GM03348 (cell line): Measurements from ENCODE around the gene TBPL1.
"Not testable (repeated sequence)": the region's sequence is repeated elsewhere in the genome, so short reads cannot be mapped to it uniquely, and the experiment has no call there.

Source experiments
- DNase-seq: peaks from one replicate; pipeline ENCODE4 v3.0.0; 2012; ENCODE audit warnings: low spot score

The TBPL1 gene

DNA sequence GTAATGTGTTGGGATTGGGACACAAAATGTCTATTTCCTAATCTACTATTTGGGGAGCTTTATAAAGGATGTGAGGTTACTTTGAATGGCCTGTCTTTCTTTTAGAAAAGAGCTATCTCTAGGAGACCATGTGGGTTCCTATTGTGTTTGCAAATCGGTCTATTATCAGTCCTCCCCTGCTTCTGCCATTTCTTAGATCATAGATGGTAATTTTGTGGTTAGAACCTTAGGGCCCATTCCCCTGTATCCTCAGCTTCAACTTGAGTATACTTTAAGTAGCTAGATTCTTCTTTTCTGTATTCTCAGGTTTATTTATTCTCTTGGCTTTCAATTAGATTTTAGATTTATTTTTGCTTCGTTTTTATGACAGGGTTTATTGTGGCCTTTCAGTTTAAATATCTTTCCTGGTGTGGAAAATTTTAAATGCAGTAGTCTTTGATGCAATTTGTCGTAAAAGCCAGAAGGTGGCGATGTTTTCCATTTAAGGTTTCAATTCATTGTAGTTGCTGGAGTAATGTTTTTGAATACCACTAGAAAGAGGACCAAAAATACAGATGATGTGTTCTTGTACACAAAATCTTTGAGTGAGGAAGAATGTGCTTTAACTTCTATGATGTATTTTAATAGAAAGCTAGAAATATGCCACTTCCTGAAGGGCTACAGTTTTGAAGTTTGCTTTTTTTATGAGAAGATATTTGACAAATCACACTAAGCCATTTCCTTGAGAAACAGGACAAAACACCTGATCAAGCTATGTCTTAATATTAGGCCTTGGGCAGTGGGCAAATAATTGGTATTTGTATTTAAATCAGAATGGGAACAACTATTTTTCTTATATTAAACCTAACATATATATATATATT lies 20.3 kb downstream of the TBPL1 start:
- peak; percentile 64 for DNase-seq

DNA sequence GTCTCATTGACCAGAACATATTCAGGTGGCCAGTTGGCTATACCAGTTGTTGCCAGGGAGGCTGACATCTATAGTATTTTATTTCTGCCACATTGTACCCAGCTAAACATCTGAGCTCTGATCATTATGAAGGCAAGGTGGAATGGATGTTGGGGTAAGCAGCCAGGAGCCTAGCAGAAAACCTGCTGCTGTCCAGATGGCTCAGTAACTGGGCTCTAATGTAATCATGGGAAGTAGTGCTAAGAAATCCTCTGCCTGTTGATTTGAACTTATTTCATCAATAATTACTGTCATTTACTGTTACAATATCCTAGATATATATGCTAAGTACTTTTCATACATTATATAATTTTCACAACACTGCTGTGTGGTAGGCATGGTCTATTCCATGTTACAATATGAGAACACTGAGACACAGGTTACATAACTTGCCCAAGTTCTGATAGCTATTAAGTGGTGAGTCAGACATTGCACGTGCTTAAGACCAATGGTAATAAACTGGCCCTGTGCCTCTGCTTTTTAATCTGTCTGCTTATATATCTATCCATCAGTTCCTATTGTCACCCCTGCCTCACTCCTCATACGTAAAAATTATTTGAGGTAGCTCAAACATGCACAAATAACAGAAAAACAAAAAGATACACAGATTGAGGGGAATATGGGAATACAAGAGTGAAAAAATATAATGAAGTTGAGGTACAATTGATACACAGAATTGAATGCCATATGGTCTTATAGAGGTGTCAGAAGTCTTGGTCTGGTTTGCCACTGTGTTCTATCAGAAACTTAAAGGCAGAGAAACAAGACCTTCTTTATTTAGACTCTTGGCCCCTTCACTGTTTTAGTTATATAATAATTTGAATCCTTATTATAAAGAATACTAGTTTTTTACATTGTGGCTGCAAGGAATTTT lies 25.2 kb downstream of the TBPL1 start:
- peak; percentile 49 for DNase-seq

DNA sequence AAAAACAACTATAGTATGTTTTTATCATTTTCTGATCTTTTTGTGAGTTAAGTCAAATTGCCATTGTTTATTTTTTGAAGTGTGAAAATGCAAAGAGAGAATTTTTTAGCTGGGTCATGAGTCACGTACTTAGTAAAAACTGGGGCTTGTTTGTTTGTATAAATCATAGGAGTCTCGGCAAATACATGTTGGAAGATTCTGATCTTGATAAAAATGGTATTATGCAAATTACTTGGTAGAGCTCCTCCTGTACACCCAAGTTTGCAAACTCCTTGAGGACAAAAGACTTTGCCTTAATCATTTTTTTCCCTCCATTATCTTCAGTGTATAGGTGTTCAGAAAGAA lies 25.8 kb downstream of the TBPL1 start:
- DNase-seq: no peak

DNA sequence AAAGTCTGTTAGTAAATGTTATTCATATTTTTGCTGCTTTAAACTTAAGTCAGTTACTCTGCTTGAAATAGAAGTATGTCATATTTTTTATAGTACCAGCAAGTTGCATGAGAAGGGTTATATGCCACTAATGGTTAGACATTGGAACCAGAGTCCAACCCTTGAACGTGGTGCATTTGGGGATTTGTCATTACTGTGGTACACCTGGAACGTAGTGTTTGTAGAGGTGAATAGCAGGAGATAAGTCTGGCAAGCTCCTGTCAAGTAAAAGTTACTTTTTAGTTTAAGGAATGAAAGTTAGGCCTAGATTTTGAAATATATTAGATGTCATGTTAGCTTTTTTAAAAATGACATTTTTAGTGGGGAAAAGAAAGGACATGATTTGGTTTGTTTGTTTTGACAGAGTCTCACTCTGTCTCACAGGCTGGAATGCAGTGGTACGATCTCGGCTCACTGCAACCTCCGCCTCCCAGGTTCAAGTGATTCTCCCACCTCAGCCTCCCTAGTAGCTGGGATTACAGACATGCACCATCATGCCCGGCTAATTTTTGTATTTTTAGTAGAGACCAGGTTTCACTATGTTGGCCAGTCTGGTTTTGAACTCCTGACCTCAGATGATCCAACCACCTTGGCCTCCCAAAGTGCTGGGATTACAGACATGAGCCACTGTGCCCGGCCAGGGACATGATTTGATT lies 26.4 kb downstream of the TBPL1 start:
- DNase-seq: not testable (repeated sequence)

DNA sequence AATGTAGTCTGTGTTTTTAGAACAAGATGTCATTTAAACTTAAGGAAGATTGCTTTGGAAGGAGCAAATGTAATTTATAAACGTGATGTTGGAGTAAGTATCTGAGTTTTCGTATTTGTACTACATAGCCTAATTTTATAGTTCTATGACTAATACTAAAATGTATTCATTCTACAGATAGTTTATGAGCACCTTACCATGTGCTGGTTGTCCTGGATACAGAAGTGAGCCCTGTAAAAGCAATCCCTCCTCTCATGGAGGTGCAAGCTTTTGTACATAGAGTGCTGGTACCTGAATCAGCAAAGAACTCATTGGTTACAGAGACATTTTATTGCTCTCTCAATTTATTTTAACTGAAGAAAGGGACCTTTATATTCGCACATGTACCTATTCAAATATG lies 27.1 kb downstream of the TBPL1 start:
- DNase-seq: no peak

DNA sequence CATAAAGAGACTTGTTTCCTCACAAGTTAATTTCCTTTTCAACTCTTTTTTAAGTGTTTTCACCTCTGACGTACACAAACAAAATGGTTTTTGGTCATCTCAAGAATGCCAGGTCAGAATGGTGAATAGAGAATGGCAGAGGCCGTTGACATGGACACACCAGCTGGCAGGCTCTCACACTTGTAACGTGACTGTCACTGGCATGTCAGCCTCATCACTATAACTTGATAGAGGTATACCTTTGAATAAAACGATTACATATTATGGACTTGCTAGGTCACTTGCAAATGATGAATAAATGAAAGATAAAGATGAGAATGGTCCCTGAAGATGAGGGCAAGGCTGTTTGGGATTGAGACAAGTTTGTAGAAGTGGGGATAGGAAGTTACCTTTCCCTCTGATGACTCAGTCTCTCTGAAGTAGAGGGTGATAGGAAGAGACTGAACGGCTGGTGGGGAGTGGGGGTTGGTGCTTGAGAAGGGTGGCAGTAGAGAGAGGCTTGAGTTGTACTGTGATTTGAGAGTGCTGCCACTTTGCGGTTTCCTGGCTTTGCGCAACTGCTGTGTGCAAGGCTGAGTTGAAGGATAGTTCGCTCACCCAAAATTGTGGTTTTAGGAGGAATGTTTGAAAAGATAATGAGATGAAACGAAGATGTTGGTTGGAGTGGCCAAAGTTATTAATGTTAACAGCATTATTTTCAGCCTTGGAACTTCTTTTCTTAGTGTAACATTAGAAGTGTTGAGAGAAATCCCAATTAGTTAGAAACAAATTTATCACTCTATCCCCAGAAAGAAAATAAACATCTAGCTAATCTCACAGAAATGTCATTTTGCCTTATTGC lies 30.3 kb downstream of the TBPL1 start:
- DNase-seq: no peak

DNA sequence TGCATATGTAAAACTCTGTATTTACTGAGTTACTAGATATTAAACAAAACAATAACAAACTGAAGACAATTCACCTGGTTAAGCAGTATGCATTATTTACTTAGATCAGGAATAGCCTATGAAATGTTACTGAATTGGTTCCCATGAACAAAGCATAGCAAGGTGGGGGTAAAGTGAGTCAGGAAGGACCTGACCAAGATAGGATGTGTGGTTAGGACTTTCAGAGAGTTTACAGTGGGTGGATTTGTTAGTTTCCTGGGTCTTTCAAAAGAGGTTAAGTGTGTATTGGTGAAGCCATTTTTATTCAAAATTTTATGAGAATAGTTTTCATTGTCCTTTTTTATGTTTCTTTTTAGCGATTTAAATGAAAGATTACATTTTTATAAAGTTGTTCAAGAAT lies 32.9 kb downstream of the TBPL1 start:
- DNase-seq: no peak

DNA sequence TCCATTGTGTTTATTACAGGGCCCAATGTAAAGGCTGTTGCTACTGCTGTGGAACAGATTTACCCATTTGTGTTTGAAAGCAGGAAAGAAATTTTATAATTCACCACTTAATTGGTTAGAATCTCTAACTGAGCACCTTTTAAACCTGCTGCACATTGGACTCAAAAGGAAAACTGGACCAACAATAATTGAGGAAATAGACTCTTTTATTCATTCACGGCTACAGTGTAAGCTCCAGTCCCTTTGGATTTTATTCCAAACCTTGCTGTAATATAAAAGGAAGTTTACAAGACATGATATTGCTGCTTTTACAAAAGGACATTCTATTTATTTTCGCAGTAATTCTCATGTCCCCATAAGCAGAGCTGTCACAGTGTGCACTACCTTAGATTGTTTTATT lies 33.9 kb downstream of the TBPL1 start:
- no peak for DNase-seq

DNA sequence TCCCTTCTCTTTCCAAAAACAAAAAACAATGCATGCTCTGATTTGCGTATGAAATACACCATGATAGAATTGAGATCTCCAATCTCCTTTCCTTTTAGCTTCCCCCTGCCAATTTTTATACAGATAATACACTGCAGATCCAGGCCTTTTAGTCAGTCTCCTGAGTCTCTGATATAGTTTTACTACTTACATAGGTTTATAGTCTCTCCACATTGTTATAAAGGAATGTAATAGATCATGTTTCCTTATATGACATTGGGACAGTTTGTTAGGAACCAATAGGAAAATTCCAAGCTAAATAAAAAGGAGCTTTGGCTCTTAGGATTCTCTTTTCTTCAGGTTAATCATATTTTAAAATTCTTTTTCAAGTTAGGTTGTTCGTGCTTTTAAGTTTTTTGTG lies 36.5 kb downstream of the TBPL1 start:
- no peak for DNase-seq

DNA sequence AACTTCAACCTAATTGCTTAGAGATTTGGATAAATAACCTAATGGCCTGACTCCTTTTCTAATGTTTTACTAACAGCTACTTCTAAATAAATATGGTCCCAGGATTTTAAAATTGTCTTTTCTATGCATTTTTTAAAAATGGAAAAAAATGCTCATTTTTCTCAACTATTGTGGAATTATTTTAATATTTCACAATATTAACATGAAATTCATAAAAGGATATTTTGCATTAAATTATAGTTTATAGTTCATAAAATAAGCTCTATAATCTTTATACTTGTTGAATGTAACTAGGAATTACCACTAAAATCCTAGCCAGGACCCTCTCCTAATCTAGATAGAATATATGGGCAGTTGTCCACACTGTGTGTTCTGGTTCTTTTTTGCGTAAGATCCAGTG lies 37.3 kb downstream of the TBPL1 start:
- no peak for DNase-seq

DNA sequence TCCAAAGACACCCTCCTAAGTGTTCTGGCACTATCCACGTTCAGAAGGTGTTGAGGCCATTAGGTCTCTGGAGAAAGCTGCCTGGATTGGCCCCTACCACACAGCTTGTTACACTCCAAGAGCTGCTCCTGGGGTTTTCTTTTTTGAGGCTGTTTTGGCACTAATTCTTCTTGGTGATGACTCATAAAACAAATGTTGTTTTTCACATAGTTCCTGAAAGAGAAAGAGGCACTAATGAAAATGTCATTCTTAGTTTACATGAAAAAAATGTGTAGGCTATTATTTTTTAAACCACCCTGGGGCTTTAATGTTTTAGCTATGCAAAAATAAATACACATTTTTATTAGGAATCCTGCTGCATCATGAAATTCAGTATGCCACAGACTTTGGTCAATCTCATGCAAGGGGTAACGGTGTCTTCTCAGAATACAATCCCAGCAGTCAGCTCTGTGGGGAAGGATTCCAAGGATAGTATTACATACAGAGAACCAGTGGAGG lies 38.1 kb downstream of the TBPL1 start:
- peak; percentile 52 for DNase-seq

DNA sequence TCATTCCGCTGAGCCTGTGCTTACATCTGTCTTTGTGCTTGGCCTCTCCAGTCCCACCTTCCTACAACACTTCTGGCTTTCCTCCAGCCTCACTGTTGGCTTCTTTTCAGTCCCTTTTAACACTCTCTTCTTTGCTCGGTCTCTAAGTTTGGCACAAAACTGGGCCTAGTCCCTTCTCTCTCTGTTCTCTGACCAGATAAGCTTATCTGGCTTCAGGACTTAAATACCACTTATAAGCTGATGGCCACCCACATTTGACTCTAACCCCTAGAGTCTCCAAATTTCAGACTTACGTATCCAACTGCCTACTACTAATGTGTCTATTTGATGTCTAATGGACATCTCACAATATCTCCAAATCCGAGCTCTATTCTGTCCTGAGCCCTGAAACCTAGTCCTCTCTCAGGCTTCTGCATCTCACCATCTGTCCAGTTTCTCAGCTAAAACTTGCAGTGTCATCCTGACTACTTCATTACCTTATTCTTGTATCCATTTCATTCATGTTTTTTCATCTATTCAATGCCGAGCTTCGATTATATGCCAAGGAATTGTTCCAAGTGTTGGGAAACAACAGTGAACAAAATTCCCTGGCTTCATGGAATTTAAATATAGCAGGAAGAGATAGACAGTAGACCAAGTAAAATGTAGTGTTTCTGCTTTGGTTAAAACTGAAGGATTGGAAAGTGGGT lies 40.1 kb downstream of the TBPL1 start:
- DNase-seq: no peak

DNA sequence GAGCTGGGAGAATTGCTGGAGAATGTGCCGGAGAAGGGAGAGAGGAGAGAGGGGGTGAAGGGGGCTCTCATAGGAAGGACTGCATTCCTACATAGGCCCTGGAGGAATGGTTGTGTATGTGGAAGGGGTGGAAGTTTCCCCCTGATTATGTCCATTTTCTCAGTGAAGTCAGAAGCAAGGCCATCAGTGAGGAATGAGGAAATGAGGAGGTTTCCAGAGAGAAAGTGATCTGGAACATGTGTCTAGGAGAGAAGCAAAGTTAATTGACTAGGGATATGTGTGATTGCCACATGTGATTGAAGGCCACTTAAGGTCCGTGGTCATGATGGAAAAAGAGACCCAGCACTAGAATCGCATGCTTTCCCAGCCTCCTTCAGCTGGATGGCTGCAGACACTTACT lies 42.3 kb downstream of the TBPL1 start:
- no peak for DNase-seq

DNA sequence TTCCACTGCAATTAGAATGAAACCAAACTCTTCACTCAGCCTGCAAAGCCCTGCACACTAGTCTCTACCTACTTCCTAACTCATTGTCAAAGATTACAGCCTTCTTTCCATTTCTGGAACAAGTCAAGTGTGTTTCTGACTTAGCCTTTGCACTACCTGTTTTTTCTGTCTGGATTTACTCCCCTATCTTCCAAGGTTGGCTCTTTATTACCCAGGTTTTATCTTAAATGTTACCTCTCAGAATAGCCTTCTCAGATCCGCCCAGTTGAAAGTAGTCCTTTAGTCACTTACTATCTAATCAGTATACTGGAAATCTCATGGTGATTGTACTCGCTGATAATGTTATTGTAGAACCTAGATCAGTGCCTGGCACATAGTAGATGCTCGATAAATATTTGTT lies 42.7 kb downstream of the TBPL1 start:
- DNase-seq: no peak

DNA sequence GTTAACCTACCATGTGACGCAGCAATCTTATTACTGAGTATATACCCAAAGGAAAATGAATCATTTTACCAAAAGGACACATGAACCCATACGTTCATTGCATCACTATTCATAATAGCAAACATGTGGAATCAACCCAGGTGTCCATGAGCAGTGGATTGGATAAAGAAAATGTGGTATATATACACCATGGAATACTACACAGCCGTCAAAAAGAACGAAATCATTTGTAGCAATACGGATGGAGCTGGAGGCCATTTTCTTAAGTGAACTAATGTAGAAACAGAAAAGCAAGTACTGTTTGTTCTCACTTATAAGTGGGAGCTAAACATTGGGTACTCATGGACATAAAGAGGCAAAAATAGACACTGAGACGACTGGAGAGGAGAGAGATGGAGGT lies 44.2 kb downstream of the TBPL1 start:
- no peak for DNase-seq

DNA sequence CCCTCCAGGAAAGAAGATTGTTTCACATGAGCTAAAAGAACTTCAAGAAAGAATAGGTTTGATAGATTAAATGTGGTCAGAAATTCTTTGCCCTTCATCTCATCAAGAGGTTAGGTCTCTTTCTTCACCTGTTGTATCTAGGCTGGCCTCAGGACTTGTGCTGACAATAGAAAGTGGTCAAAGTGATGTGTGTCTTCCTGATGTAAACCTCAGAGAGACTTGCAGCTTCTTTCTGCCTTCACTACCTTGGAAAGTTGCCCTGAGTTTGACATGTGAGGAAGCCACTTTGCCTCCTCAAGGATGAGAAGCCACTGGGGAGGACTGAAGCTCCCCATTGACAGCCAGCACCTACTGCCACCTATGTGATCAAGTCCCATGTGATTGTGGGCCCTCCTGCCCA lies 46.3 kb downstream of the TBPL1 start:
- no peak for DNase-seq

DNA sequence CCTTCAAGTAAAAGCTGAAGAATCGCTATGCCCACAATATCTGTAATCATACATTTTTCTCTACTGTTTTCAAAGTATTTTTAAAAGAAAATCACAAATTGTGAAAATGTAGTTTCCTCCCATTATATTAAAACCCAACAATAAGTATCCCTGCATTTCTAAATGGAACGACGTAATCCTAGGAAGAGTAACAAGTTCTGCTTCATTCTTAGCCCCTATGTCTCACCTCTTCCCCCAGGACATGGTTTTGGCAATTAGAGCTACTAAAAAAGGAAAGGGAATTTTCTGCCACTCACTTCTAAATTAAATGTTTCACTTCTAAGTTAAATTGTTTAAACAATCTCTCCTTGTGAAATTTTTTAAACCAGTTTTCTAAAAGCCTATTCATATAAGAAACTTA lies 47.4 kb downstream of the TBPL1 start:
- DNase-seq: no peak

DNA sequence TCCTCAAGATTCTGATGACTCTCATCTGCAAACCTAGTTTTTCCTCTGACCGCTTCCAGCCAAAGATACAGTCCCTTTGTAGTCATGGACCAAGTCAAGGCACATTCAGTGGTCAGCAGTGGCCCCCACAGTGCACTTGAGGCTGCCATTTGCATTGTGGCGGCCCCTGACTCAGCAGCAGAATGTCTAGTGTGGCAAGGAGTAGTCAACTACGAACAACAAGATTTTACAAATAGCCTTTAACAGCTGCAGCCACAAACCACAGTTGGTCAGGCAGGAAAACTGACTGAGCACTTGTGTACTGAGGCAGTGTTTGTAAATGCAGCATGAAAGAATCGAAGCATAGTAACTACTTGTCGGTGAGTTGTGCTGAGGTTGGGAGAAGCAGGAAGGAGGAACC lies 49.8 kb downstream of the TBPL1 start:
- no peak for DNase-seq

DNA sequence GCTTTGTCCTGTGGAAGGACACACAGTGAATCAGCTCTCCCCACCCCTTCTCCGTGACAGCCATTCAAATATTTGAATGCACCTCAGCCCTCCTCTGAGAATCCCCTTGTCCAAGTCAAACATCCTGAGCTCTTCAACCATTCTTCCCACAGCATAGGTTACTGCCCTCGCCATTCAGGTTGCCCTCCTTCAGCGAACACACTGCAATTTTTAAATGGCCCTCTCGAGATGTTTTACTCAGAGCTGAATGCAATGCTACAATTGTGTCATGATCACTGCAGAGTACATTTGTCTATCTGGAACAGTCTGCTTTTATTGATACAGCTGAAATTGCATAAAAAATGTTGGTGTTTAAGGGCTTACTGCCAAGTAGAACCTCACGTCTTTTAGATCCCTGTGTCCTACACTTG lies 50.5 kb downstream of the TBPL1 start:
- DNase-seq: no peak

DNA sequence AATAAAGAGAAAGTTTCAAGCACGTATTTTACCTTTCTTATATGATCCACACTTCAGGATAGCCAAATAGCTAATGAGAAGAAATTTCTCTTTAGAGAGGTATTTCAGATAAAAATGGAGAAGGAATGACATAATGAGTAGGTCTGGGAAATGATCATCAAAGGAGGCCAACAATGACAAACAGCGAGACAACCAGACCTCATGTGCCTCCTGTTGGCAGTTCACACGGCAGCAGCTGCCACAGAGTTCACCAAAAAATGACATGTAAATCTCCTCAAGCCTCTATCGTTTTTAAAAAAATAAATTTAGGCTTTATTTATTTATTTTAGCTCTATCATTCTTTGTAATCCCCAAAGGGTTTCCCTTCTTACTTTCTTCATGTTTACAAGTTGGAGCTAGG lies 51.7 kb downstream of the TBPL1 start:
- DNase-seq: no peak

DNA sequence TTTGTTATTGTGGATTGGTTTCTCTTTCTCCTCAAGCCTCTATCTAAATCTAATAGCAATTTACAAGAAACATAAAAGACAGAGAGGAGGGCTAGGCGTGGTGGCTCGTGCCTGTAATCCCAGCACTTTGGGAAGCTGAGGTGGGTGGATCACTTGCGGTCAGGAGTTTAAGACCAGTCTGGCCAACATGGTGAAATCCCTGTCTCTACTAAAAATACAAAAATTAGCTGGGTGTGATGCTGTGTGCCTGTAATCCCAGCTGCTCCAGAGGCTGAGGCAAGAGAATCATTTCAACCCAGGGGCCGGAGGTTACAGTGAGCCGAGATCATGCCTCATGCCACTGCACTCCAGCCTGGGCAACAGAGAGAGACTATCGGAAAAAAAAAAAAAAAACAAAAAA lies 52.8 kb downstream of the TBPL1 start:
- DNase-seq: no peak
